ENCODE results near the gene PALM. TPM values are rescaled to one million over a fixed set of nuclear protein-coding genes. Genes with fewer than 3 reads are reported as not detected.
A peak's percentile ranks its signal among the peaks of the same experiment; 100 is the strongest.
"Not testable (repeated sequence)": the region's sequence is repeated elsewhere in the genome, so short reads cannot be mapped to it uniquely, and the experiment has no call there.

PALM gene
- total RNA-seq, 2 experiments from 2014 or later = not detected

GRCh38 chr19:682678-683320, 25.9 kb upstream of the PALM start:
- Mint-ChIP-seq H3K9me3 (no peaks in the 10 kb centered on the region), H3K4me3 (no peak overlapping the region), H3K27me3 (peaks cover under 1% of the 10 kb centered on the region), H3K36me3 (ENCODE audit: low read depth) (no peaks in the 10 kb centered on the region), H3K4me1 (peaks cover 4% of the 10 kb centered on the region), H3K27ac (no peak overlapping the region)
- ChIA-PET CTCF (no interaction called here), POLR2A (no interaction called here)
- DNase-seq = no peak

GRCh38 chr19:685454-685931, 23.2 kb upstream of the PALM start:
- no peaks in the 10 kb centered on the region for H3K36me3 Mint-ChIP-seq (ENCODE audit: low read depth)
- H3K4me1 Mint-ChIP-seq = peaks cover 2% of the 10 kb centered on the region
- H3K27ac Mint-ChIP-seq = no peak overlapping the region
- no peak overlapping the region for H3K4me3 Mint-ChIP-seq
- H3K27me3 Mint-ChIP-seq = no peaks in the 10 kb centered on the region
- no peak for DNase-seq
- ChIA-PET POLR2A (no interaction called here), CTCF (no interaction called here)
- no peaks in the 10 kb centered on the region for H3K9me3 Mint-ChIP-seq

GRCh38 chr19:686589-687297, 22.0 kb upstream of the PALM start:
- CTCF ChIA-PET = no interaction called here
- no peak overlapping the region for H3K27ac Mint-ChIP-seq
- H3K4me3 Mint-ChIP-seq = no peak overlapping the region
- POLR2A ChIA-PET = no interaction called here
- H3K9me3 Mint-ChIP-seq = no peaks in the 10 kb centered on the region
- DNase-seq = no peak
- H3K27me3 Mint-ChIP-seq = no peaks in the 10 kb centered on the region
- H3K4me1 Mint-ChIP-seq = no peaks in the 10 kb centered on the region
- no peaks in the 10 kb centered on the region for H3K36me3 Mint-ChIP-seq (ENCODE audit: low read depth)

GRCh38 chr19:687569-688166, 21.1 kb upstream of the PALM start:
- DNase-seq = no peak
- POLR2A ChIA-PET = no interaction called here
- no peaks in the 10 kb centered on the region for H3K27me3 Mint-ChIP-seq
- no peaks in the 10 kb centered on the region for H3K9me3 Mint-ChIP-seq
- no peaks in the 10 kb centered on the region for H3K4me1 Mint-ChIP-seq
- H3K27ac Mint-ChIP-seq = no peak overlapping the region
- CTCF ChIA-PET = no interaction called here
- H3K4me3 Mint-ChIP-seq = no peak overlapping the region
- no peaks in the 10 kb centered on the region for H3K36me3 Mint-ChIP-seq (ENCODE audit: low read depth)

GRCh38 chr19:688214-688613, 20.5 kb upstream of the PALM start:
- Mint-ChIP-seq H3K27ac (no peak overlapping the region), H3K9me3 (no peaks in the 10 kb centered on the region), H3K4me3 (no peak overlapping the region), H3K4me1 (no peaks in the 10 kb centered on the region), H3K27me3 (no peaks in the 10 kb centered on the region), H3K36me3 (ENCODE audit: low read depth) (no peaks in the 10 kb centered on the region)
- ChIA-PET CTCF (no interaction called here), POLR2A (no interaction called here)
- no peak for DNase-seq

GRCh38 chr19:688992-689391, 19.7 kb upstream of the PALM start:
- H3K4me1 Mint-ChIP-seq = no peaks in the 10 kb centered on the region
- CTCF ChIA-PET = no interaction called here

GRCh38 chr19:690203-690602, 18.5 kb upstream of the PALM start:
- H3K4me3 Mint-ChIP-seq = no peak overlapping the region
- POLR2A ChIA-PET = no interaction called here
- no peaks in the 10 kb centered on the region for H3K36me3 Mint-ChIP-seq (ENCODE audit: low read depth)
- H3K27ac Mint-ChIP-seq = no peak overlapping the region
- no peak for DNase-seq
- CTCF ChIA-PET = no interaction called here
- peaks cover 7% of the 10 kb centered on the region for H3K27me3 Mint-ChIP-seq
- H3K9me3 Mint-ChIP-seq = no peaks in the 10 kb centered on the region
- no peaks in the 10 kb centered on the region for H3K4me1 Mint-ChIP-seq

More at GRCh38 chr19:688992-689391, 19.7 kb upstream of the PALM start:
- H3K4me3 Mint-ChIP-seq = no peak overlapping the region
- no peak overlapping the region for H3K27ac Mint-ChIP-seq
- no peak for DNase-seq
- H3K36me3 Mint-ChIP-seq (ENCODE audit: low read depth) = no peaks in the 10 kb centered on the region
- POLR2A ChIA-PET = no interaction called here
- H3K27me3 Mint-ChIP-seq = no peaks in the 10 kb centered on the region
- no peaks in the 10 kb centered on the region for H3K9me3 Mint-ChIP-seq

- no peak for DNase-seq
- peaks cover 11% of the 10 kb centered on the region for H3K27me3 Mint-ChIP-seq
- ChIA-PET CTCF (no interaction called here), POLR2A (no interaction called here)
- H3K4me3 Mint-ChIP-seq = no peak overlapping the region
- no peaks in the 10 kb centered on the region for H3K9me3 Mint-ChIP-seq
- no peak overlapping the region for H3K27ac Mint-ChIP-seq
- peaks cover 2% of the 10 kb centered on the region for H3K4me1 Mint-ChIP-seq
- no peaks in the 10 kb centered on the region for H3K36me3 Mint-ChIP-seq (ENCODE audit: low read depth)
These were observed 14.0 kb upstream of the PALM start for GRCh38 chr19:694481-695351.

- CTCF ChIA-PET = no interaction called here
- H3K4me1 Mint-ChIP-seq = peaks cover 2% of the 10 kb centered on the region
- DNase-seq = no peak
- peaks cover 11% of the 10 kb centered on the region for H3K27me3 Mint-ChIP-seq
- POLR2A ChIA-PET = no interaction called here
- H3K27ac Mint-ChIP-seq = no peak within 1 kb of the TSS
- no peak within 1 kb of the TSS for H3K4me3 Mint-ChIP-seq
- no peaks in the 10 kb centered on the region for H3K36me3 Mint-ChIP-seq (ENCODE audit: low read depth)
- H3K9me3 Mint-ChIP-seq = no peaks in the 10 kb centered on the region
These were observed 13.3 kb upstream of the PALM start, which contains the start of gene PRSS57 for GRCh38 chr19:695352-695949. TSS of gene PRSS57 (minus strand) at chr19:695452. CDS start at chr19:695430, 22 bp downstream.

- DNase-seq; H3K4me3 Mint-ChIP-seq; H3K9me3 Mint-ChIP-seq; CTCF ChIA-PET; POLR2A ChIA-PET; H3K27ac Mint-ChIP-seq; H3K36me3 Mint-ChIP-seq (ENCODE audit: low read depth): not testable (repeated sequence)
- Mint-ChIP-seq H3K4me1 (peaks cover 10% of the 10 kb centered on the region), H3K27me3 (peaks cover 14% of the 10 kb centered on the region)
These were observed 10.2 kb upstream of the PALM start for GRCh38 chr19:698529-698928.

GRCh38 chr19:699885-700284, 8.8 kb upstream of the PALM start:
- H3K27ac Mint-ChIP-seq; H3K27me3 Mint-ChIP-seq; CTCF ChIA-PET; H3K4me3 Mint-ChIP-seq; DNase-seq; H3K9me3 Mint-ChIP-seq; POLR2A ChIA-PET; H3K36me3 Mint-ChIP-seq (ENCODE audit: low read depth): not testable (repeated sequence)
- peaks cover 16% of the 10 kb centered on the region for H3K4me1 Mint-ChIP-seq

- H3K4me3 Mint-ChIP-seq; POLR2A ChIA-PET; H3K27ac Mint-ChIP-seq; H3K9me3 Mint-ChIP-seq; DNase-seq; H3K36me3 Mint-ChIP-seq (ENCODE audit: low read depth): not testable (repeated sequence)
- H3K27me3 Mint-ChIP-seq = peaks cover 13% of the 10 kb centered on the region
- H3K4me1 Mint-ChIP-seq = peaks cover 16% of the 10 kb centered on the region
- CTCF ChIA-PET = interaction anchor here (1.2 kb wide), 1 partner anchor 31 kb away, joined by 3 read pairs; no protein-coding TSS in a partner anchor
These were observed 5.9 kb upstream of the PALM start for GRCh38 chr19:702847-703246.

- Mint-ChIP-seq H3K9me3 (no peaks in the 10 kb centered on the region), H3K4me1 (peaks cover 16% of the 10 kb centered on the region), H3K36me3 (ENCODE audit: low read depth) (no peaks in the 10 kb centered on the region), H3K27ac (peak overlapping the region; percentile 56), H3K4me3 (no peak overlapping the region), H3K27me3 (peaks cover 18% of the 10 kb centered on the region)
- POLR2A ChIA-PET = interaction anchor here (1.1 kb wide), 1 partner anchor 40 kb away, joined by 3 read pairs; no protein-coding TSS in a partner anchor
- DNase-seq = no peak
- CTCF ChIA-PET = interaction anchor here (1.2 kb wide), 1 partner anchor 31 kb away, joined by 3 read pairs; no protein-coding TSS in a partner anchor
These were observed 5.4 kb upstream of the PALM start for GRCh38 chr19:703329-703650.

Data from activated CD4-positive, alpha-beta memory T cell treated with anti-CD3 and anti-CD28 coated beads, Interleukin-2, amount 10 ng/mL, durations not matched to agents 7 days and 5 days (primary cell).